ENCODE measurements around the gene ESRRA. TPM values are rescaled to one million over a fixed set of nuclear protein-coding genes. Genes with fewer than 3 reads are reported as not detected.

The ESRRA gene
- total and polyA plus RNA-seq, 10 of the 15 experiments (the other 5 are each of a cell fraction or from before 2014, with no cell fraction given), result 0.32 to 48.9 (median 12.6) TPM

DNA sequence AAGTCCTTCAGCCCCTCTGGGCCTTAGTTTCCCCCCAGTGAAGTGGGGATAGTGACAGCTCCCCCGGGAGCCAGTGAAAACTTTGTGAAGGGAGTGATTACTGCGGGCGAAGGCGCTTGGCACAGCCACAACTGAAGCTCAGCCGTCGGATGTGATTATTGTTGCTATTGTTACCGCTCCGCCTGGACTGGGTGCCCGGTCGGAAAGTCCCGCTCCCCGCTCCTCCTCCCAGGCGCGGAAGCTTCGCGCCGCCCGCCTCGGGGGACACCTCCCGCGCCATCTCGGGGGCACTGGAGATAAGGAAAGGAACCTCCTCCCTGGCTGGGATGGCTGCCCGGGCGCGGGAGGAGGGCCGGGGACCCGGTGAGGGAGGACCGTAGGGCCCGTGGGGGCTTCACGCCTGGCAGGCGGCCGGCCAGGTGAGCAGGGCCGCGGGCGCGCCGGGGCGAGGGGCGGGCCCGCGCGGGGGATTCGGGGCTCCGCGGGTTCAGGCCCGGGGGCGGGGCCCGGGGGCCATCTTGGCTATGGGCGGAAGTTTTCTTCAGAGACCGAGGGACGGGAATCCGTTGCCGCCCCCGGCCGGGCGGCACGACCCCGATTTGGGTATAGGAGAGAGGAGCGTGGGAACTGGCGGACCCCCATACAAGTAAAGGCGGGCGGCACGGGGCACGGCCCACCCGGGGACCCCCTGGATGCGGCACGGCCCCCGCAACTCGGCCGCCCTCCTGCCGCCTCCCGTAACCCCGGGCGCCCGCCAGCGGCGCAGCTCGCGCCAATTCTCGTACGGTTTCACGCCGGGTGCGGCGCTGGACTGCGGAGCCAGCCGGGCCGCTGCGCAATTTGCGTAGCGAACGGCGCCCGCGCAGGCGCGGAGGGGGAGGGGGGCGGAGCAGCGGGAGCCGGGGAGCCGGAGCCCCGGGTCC is 20.1 kb upstream of the ESRRA start, which contains the start of gene GPR137 (continued):
- TF ChIP-seq KLF5 (IDR thresholded peaks at IDR 0.05; ENCODE audit: partially characterized antibody) (peak; percentile 74), PAX5 (IDR thresholded peaks at IDR 0.05; ENCODE audit: borderline replicate concordance, low read depth, low read length) (0 out of 2 replicates have a peak, but pooled peaks have one; percentile 17), PML (IDR thresholded peaks at IDR 0.05; ENCODE audit: low read length) (no peak), HDAC6 (IDR thresholded peaks at IDR 0.05; ENCODE audit: unreplicated experiment) (no peak), POLR2A (IDR thresholded peaks at IDR 0.05; ENCODE audit: low read depth, low read length) (peak; percentile 63), GATAD2B (conservative IDR thresholded peaks at IDR 0.05; ENCODE audit: low read depth) (peak; percentile 94), RAD51 (IDR thresholded peaks at IDR 0.05) (no peak), BRCA1 (IDR thresholded peaks at IDR 0.05; ENCODE audit: low read depth, low read length) (no peak), BHLHE40 (IDR thresholded peaks at IDR 0.05; ENCODE audit: borderline replicate concordance in 1 of 2, low read depth in 2 of 2, low read length in 1 of 2) (peak in 1 of 2 experiments; percentile 61; a peak in 2 of 4 replicates), MEF2B (IDR thresholded peaks at IDR 0.05; ENCODE audit: partially characterized antibody, poor library complexity, severe bottlenecking) (peak; percentile 50), NBN (IDR thresholded peaks at IDR 0.05) (0 out of 2 replicates have a peak, but pooled peaks have one; percentile 18), FOXM1 (IDR thresholded peaks at IDR 0.05; ENCODE audit: low read depth, low read length) (no peak)
- TF ChIP-seq, protein P1, sequence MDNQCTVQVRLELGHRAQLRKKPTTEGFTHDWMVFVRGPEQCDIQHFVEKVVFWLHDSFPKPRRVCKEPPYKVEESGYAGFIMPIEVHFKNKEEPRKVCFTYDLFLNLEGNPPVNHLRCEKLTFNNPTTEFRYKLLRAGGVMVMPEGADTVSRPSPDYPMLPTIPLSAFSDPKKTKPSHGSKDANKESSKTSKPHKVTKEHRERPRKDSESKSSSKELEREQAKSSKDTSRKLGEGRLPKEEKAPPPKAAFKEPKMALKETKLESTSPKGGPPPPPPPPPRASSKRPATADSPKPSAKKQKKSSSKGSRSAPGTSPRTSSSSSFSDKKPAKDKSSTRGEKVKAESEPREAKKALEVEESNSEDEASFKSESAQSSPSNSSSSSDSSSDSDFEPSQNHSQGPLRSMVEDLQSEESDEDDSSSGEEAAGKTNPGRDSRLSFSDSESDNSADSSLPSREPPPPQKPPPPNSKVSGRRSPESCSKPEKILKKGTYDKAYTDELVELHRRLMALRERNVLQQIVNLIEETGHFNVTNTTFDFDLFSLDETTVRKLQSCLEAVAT (IDR thresholded peaks at IDR 0.05), result peak; percentile 72; the same call in 1 of the 2 replicates
- TF ChIP-seq, protein P2, sequence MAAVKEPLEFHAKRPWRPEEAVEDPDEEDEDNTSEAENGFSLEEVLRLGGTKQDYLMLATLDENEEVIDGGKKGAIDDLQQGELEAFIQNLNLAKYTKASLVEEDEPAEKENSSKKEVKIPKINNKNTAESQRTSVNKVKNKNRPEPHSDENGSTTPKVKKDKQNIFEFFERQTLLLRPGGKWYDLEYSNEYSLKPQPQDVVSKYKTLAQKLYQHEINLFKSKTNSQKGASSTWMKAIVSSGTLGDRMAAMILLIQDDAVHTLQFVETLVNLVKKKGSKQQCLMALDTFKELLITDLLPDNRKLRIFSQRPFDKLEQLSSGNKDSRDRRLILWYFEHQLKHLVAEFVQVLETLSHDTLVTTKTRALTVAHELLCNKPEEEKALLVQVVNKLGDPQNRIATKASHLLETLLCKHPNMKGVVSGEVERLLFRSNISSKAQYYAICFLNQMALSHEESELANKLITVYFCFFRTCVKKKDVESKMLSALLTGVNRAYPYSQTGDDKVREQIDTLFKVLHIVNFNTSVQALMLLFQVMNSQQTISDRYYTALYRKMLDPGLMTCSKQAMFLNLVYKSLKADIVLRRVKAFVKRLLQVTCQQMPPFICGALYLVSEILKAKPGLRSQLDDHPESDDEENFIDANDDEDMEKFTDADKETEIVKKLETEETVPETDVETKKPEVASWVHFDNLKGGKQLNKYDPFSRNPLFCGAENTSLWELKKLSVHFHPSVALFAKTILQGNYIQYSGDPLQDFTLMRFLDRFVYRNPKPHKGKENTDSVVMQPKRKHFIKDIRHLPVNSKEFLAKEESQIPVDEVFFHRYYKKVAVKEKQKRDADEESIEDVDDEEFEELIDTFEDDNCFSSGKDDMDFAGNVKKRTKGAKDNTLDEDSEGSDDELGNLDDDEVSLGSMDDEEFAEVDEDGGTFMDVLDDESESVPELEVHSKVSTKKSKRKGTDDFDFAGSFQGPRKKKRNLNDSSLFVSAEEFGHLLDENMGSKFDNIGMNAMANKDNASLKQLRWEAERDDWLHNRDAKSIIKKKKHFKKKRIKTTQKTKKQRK (IDR thresholded peaks at IDR 0.05; ENCODE audit: low read depth, low read length), result no peak
- TF ChIP-seq, protein P3, sequence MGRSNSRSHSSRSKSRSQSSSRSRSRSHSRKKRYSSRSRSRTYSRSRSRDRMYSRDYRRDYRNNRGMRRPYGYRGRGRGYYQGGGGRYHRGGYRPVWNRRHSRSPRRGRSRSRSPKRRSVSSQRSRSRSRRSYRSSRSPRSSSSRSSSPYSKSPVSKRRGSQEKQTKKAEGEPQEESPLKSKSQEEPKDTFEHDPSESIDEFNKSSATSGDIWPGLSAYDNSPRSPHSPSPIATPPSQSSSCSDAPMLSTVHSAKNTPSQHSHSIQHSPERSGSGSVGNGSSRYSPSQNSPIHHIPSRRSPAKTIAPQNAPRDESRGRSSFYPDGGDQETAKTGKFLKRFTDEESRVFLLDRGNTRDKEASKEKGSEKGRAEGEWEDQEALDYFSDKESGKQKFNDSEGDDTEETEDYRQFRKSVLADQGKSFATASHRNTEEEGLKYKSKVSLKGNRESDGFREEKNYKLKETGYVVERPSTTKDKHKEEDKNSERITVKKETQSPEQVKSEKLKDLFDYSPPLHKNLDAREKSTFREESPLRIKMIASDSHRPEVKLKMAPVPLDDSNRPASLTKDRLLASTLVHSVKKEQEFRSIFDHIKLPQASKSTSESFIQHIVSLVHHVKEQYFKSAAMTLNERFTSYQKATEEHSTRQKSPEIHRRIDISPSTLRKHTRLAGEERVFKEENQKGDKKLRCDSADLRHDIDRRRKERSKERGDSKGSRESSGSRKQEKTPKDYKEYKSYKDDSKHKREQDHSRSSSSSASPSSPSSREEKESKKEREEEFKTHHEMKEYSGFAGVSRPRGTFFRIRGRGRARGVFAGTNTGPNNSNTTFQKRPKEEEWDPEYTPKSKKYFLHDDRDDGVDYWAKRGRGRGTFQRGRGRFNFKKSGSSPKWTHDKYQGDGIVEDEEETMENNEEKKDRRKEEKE (IDR thresholded peaks at IDR 0.05), result no peak
- TF ChIP-seq, protein P4, sequence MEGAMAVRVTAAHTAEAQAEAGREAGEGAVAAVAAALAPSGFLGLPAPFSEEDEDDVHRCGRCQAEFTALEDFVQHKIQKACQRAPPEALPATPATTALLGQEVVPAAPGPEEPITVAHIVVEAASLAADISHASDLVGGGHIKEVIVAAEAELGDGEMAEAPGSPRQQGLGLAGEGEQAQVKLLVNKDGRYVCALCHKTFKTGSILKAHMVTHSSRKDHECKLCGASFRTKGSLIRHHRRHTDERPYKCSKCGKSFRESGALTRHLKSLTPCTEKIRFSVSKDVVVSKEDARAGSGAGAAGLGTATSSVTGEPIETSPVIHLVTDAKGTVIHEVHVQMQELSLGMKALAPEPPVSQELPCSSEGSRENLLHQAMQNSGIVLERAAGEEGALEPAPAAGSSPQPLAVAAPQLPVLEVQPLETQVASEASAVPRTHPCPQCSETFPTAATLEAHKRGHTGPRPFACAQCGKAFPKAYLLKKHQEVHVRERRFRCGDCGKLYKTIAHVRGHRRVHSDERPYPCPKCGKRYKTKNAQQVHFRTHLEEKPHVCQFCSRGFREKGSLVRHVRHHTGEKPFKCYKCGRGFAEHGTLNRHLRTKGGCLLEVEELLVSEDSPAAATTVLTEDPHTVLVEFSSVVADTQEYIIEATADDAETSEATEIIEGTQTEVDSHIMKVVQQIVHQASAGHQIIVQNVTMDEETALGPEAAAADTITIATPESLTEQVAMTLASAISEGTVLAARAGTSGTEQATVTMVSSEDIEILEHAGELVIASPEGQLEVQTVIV (IDR thresholded peaks at IDR 0.05; ENCODE audit: borderline replicate concordance, partially characterized antibody), result no peak
- TF ChIP-seq, protein P5, sequence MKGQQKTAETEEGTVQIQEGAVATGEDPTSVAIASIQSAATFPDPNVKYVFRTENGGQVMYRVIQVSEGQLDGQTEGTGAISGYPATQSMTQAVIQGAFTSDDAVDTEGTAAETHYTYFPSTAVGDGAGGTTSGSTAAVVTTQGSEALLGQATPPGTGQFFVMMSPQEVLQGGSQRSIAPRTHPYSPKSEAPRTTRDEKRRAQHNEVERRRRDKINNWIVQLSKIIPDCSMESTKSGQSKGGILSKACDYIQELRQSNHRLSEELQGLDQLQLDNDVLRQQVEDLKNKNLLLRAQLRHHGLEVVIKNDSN (IDR thresholded peaks at IDR 0.05; ENCODE audit: borderline replicate concordance, extremely low read length, insufficient read depth, low read depth, low read length), result no peak
